Kidney (tissue), 14 donors: ENCODE results near the gene PSPN. TPM values are rescaled to one million over a fixed set of nuclear protein-coding genes. Genes with fewer than 3 reads are reported as not detected.

Experiments used
- DNase-seq, 5 donors: peaks; one replicate each; pipeline ENCODE4 v3.0.0-alpha.2; 2013 to 2020
- FAIRE-seq: peaks from 2 replicates; lab custom pipeline; 2012; peaks lifted over from hg19 to GRCh38; lab: Jason Lieb, UNC
- H3K27ac ChIP-seq, 2 donors: one replicate each; pipeline ENCODE4 v1.7.0; 2013; ENCODE audit warnings: low read depth in 2 of 2, low read length in 2 of 2, inconsistent platforms in 1 of 2
- H3K27me3 ChIP-seq: one replicate; pipeline ENCODE4 v1.7.1; 2013; ENCODE audit warnings: low read length, inconsistent platforms; ENCODE audit not compliant: control insufficient read depth, insufficient read depth
- H3K36me3 ChIP-seq, 3 donors: one replicate each; pipeline versions ENCODE4 v1.7.0 to v1.7.1; 2013; ENCODE audit warnings: low read length in 3 of 3, control low read depth in 1 of 3, inconsistent platforms in 1 of 3; ENCODE audit not compliant: insufficient read depth in 3 of 3, control insufficient read depth in 2 of 3
- H3K4me1 ChIP-seq, 3 donors: one replicate each; pipeline versions ENCODE4 v1.7.0 to v1.7.1; 2013; ENCODE audit warnings: low read length in 3 of 3, inconsistent platforms in 1 of 3, low read depth in 1 of 3; ENCODE audit not compliant: control insufficient read depth in 2 of 3, insufficient read depth in 2 of 3
- H3K4me3 ChIP-seq, 3 donors: one replicate each; pipeline versions ENCODE4 v1.7.0 to v1.8.1; 2013; ENCODE audit warnings: low read length in 3 of 3, control low read depth in 1 of 3, inconsistent platforms in 1 of 3
- H3K9ac ChIP-seq, 3 donors: one replicate each; pipeline versions ENCODE4 v1.7.0 to v1.7.1; 2013; ENCODE audit warnings: low read length in 3 of 3, control low read depth in 1 of 3, inconsistent platforms in 1 of 3
- H3K9me3 ChIP-seq, 3 donors: one replicate each; pipeline versions ENCODE4 v1.7.0 to v1.7.1; 2013; ENCODE audit warnings: low read length in 3 of 3, control low read depth in 1 of 3, inconsistent platforms in 1 of 3; ENCODE audit not compliant: control insufficient read depth in 2 of 3, insufficient read depth in 1 of 3
- intact Hi-C: fragments of 100-400 bp; cut with DNase I; formaldehyde crosslinking; loops from one replicate; pipeline ENCODE4 v1.11.1; 2022
- polyA plus RNA-seq: library from polyadenylated mRNA; stranded (reverse); fragments of 350-450 nt; fragmentation: Illumina TruSeq; extraction: RNeasy Lipid Tissue Mini Kit (QIAGEN cat#74804); gene quantifications from one replicate; pipeline ENCODE4 v1.2.3, GENCODE V29; 2014; ENCODE audit warnings: low read depth, low replicate concordance; ENCODE audit not compliant: insufficient read depth
- total RNA-seq: library from RNA; stranded (reverse); fragmentation: NEBNext Ultra II Directional; extraction: Animal tissue kit (Norgen Biotek cat#: 25700); gene quantifications from one replicate; pipeline ENCODE4 v1.2.1, GENCODE V29; 2021
- TF ChIP-seq, protein P1 (sequence below): IDR thresholded peaks from 3 replicates; pipeline ENCODE4 v1.5.1; 2012; ENCODE audit warnings: mild to moderate bottlenecking, moderate library complexity, borderline replicate concordance; ENCODE audit not compliant: insufficient read depth; ENCODE audit errors: extremely low read depth
- donor health status: control.
- donor health status: control.
- donor health status: control.
- donor health status: control.
- donor health status: control.
- donor health status: DM: yes; HTN: yes; CAD: no.
- donor health status: Normal renal cell carcinoma (clear cell type).

The PSPN gene
- total and polyA plus RNA-seq, 2 donors from 2014 or later = 1.9 to 2.0 TPM

DNA sequence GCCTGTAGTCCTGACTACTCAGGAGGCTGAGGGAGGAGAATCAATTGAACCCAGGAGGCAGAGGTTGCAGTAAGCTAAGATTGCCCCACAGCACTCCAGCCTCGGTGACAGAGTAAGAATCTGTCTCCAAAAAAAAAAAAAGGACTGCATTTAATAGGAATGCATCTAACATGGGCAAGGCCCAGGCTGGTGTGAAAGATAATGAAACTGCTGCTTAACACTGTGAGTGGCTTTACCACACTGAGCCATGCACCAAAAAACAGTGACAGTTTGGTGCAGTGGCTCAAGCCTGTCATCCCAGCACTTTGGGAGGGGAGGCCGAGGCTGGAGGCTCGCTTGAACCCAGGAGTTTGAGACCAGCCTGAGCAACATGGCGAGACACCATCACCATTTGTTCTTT lies 8.6 kb upstream of the PSPN start:
- Histone ChIP-seq H3K27me3 (no peaks in the 10 kb centered on the region), H3K36me3 (peaks cover 13 to 57% (median 23%) of the 10 kb centered on the region in 3 donors), H3K9me3 (no peaks in the 10 kb centered on the region), H3K9ac (no peak overlapping the region), H3K27ac (no peak overlapping the region), H3K4me3 (no peak overlapping the region), H3K4me1 (no peaks in the 10 kb centered on the region)
- TF ChIP-seq, protein P1, sequence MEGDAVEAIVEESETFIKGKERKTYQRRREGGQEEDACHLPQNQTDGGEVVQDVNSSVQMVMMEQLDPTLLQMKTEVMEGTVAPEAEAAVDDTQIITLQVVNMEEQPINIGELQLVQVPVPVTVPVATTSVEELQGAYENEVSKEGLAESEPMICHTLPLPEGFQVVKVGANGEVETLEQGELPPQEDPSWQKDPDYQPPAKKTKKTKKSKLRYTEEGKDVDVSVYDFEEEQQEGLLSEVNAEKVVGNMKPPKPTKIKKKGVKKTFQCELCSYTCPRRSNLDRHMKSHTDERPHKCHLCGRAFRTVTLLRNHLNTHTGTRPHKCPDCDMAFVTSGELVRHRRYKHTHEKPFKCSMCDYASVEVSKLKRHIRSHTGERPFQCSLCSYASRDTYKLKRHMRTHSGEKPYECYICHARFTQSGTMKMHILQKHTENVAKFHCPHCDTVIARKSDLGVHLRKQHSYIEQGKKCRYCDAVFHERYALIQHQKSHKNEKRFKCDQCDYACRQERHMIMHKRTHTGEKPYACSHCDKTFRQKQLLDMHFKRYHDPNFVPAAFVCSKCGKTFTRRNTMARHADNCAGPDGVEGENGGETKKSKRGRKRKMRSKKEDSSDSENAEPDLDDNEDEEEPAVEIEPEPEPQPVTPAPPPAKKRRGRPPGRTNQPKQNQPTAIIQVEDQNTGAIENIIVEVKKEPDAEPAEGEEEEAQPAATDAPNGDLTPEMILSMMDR = no peak
- no peak for FAIRE-seq
- no peak for DNase-seq
- intact Hi-C loops = no loop called here

DNA sequence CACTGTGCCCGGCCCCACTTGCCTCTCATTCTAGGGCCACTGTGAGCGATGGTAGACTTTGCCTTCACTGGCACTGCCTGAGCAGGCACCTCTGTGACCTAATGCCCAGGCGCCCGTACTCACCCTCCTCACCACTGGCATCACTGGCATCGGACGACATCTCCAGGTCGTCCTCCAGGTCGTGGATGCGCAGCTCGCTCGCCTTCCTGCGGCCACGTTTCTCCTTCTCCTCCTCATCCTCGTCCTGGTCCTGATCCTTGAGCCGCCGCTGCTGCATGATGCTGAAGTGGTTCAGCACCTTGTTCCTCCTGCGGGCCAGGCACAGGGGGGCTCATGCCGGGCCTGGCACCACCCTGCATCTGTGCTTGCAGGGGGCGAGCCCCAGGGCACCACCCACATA lies 7.5 kb upstream of the PSPN start:
- TF ChIP-seq, protein P1 = no peak
- FAIRE-seq (no peak), DNase-seq (no peak)
- Histone ChIP-seq H3K9ac (no peak overlapping the region), H3K36me3 (peaks cover 10 to 48% (median 20%) of the 10 kb centered on the region in 3 donors), H3K4me3 (no peak overlapping the region), H3K4me1 (peaks cover 0 to 2% (median 0%) of the 10 kb centered on the region in 3 donors), H3K9me3 (no peaks in the 10 kb centered on the region), H3K27ac (no peak overlapping the region), H3K27me3 (no peaks in the 10 kb centered on the region)
- intact Hi-C loops = no loop called here

DNA sequence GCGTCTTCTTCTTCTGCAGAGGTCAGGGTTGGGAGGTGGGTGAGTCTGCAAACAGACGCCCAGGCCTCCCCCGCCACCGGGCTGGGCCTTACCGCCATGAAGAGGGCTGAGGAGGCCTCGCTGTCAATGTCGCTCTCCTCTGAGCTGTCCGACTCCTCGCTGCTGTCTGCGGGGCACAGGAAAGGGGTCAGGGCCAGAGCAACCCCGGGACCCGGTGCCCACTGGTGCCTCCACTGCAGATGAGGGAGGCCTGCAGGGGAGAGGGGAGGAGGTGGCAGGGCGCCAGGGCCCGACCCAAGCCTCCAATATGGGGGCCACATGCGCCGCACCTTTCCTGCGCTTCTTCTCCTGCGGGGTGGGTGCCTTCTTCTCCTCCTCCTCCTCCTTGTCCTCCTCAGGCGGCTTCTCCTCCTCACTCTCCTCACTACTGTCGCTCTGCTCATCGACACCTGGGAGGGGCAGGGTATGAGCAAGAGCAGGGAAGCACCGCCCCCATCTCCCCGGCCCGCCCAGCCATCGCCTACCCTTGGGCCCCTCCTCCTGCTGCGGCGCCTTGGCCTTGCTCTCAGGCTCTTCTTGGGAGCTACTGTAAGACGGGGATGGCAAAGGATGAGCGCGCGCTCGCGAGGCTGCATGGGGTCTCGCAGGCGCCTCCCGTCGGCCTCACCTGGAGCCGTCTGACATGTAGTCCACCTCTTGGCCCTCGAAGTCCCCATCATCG lies 5.5 kb upstream of the PSPN start:
- H3K36me3 ChIP-seq = peaks cover 10 to 36% (median 13%) of the 10 kb centered on the region in 3 donors
- FAIRE-seq (no peak), DNase-seq (peak in 1 of 5 donors; percentile 63)
- no peak overlapping the region for H3K9ac ChIP-seq
- H3K27me3 ChIP-seq = no peaks in the 10 kb centered on the region
- H3K9me3 ChIP-seq = no peaks in the 10 kb centered on the region
- H3K4me3 ChIP-seq = no peak overlapping the region
- no peak overlapping the region for H3K27ac ChIP-seq
- H3K4me1 ChIP-seq = peaks cover 0 to 2% (median 0%) of the 10 kb centered on the region in 3 donors
- TF ChIP-seq, protein P1 = no peak
- intact Hi-C loops = no loop called here
